HepG2 (cell line): ENCODE measurements around the gene SLC25A25. TPM values are rescaled to one million over a fixed set of nuclear protein-coding genes. Genes with fewer than 3 reads are reported as not detected.

ENCODE experiments used
- AGO2 ChIP-seq: fragments of 200-400 bp; formaldehyde crosslinking; optimal IDR thresholded peaks from 2 replicates; pipeline ENCODE3; 2017; ENCODE audit warnings: mild to moderate bottlenecking, low read depth, low read length, moderate library complexity
- EEA1 ChIP-seq: sonication (generic); formaldehyde crosslinking; IDR thresholded peaks from 2 replicates; pipeline ENCODE4 v1.5.1; 2020; ENCODE audit warnings: mild to moderate bottlenecking, missing genetic modification reagents, borderline replicate concordance
- GATAD2A ChIP-seq: IDR thresholded peaks from 2 replicates; pipeline ENCODE4 v1.6.1; 2016
- NFE2L1 ChIP-seq: sonication (generic); formaldehyde crosslinking; IDR thresholded peaks from 2 replicates; pipeline ENCODE4 v1.4.0; 2020; ENCODE audit warnings: missing genetic modification reagents, mild to moderate bottlenecking, borderline replicate concordance
- RBM22 ChIP-seq: fragments of 200-400 bp; formaldehyde crosslinking; optimal IDR thresholded peaks from 2 replicates; pipeline ENCODE3; 2017; ENCODE audit warnings: mild to moderate bottlenecking, low read length, moderate library complexity
- STAT5B ChIP-seq: sonication (generic); formaldehyde crosslinking; IDR thresholded peaks from 2 replicates; pipeline ENCODE4 v1.4.0; 2020; ENCODE audit warnings: missing genetic modification reagents
- TEF ChIP-seq: sonication (generic); formaldehyde crosslinking; IDR thresholded peaks from 2 replicates; pipeline ENCODE4 v1.5.0; 2020; ENCODE audit warnings: missing genetic modification reagents
- ZBTB2 ChIP-seq: sonication (generic); formaldehyde crosslinking; IDR thresholded peaks from 2 replicates; pipeline ENCODE4 v1.8.0; 2022; ENCODE audit warnings: low read depth, missing genetic modification reagents
- ZBTB33 ChIP-seq: sonication (generic); formaldehyde crosslinking; IDR thresholded peaks from 2 replicates; pipeline ENCODE4 v1.4.0; 2020; ENCODE audit warnings: missing genetic modification reagents
- ZBTB40 ChIP-seq, 2 experiments: fragments of 450-650 bp in 1 of 2; sonication (generic) in 1 of 2; formaldehyde crosslinking in 1 of 2; IDR thresholded peaks; 2 replicates each; pipeline versions ENCODE4 v1.6.1 to v1.8.0; 2016 to 2022; ENCODE audit warnings: antibody characterized with exemption in 1 of 2, mild to moderate bottlenecking in 1 of 2, missing genetic modification reagents in 1 of 2
- ZNF576 ChIP-seq: sonication (generic); formaldehyde crosslinking; IDR thresholded peaks from 2 replicates; pipeline ENCODE4 v1.4.0; 2020; ENCODE audit warnings: mild to moderate bottlenecking, missing genetic modification reagents
- ZNF782 ChIP-seq: sonication (generic); formaldehyde crosslinking; IDR thresholded peaks from 2 replicates; pipeline ENCODE4 v1.4.0; 2020; ENCODE audit warnings: missing genetic modification reagents, mild to moderate bottlenecking, borderline replicate concordance
- polyA plus RNA-seq, 8 experiments: library from polyadenylated mRNA; depleted of rRNA in 3 of 8; stranded (reverse) in 7 of 8; unstranded in 1 of 8; fragments of >200 nt; fragmentation: Illumina TruSeq in 4 of 8; extraction: Trizol in 4 of 8; gene quantifications; 2 replicates each; pipeline versions ENCODE4 v1.2.1 to v1.2.3, GENCODE V29; 2011 to 2016; ENCODE audit warnings: low read depth in 4 of 8, missing spikeins in 1 of 8, mixed read lengths in 1 of 8; ENCODE audit not compliant: insufficient read depth in 1 of 8
- total RNA-seq, 5 experiments: library from RNA; depleted of rRNA; stranded (reverse); fragments of >200 nt; fragmentation: Illumina TruSeq; extraction: Trizol; gene quantifications; 2 replicates each; pipeline ENCODE4 v1.2.3, GENCODE V29; 2016; ENCODE audit warnings: low read depth in 1 of 5

The SLC25A25 gene
- total and polyA plus RNA-seq, 2 of the 13 experiments (the other 11 are each of a cell fraction or from before 2014, with no cell fraction given), result 10.5 to 24.8 TPM

- no peak for TF ChIP-seq ZBTB40 (IDR thresholded peaks at IDR 0.05)
- no peak; the same call in 1 of the 2 replicates for TF ChIP-seq ZBTB40 (CRISPR knock-in tag; IDR thresholded peaks at IDR 0.05)
- TF ChIP-seq NFE2L1 (CRISPR knock-in tag), result no peak
- no peak for TF ChIP-seq ZNF782 (CRISPR knock-in tag)
- TF ChIP-seq EEA1 (CRISPR knock-in tag), result no peak
- TF ChIP-seq RBM22, result peak; percentile 80
- TF ChIP-seq GATAD2A (CRISPR knock-in tag), result peak; percentile 65
- no peak for TF ChIP-seq AGO2
- TF ChIP-seq ZBTB2 (CRISPR knock-in tag), result no peak
- TF ChIP-seq STAT5B (CRISPR knock-in tag), result no peak
- TF ChIP-seq ZNF576 (CRISPR knock-in tag), result no peak
- TF ChIP-seq ZBTB33 (CRISPR knock-in tag), result no peak
- TF ChIP-seq TEF (CRISPR knock-in tag), result peak; percentile 90
These were observed 30.5 kb downstream of the SLC25A25 start (continued) for GRCh38 chr9:128098297-128099230.
